ENCODE measurements around the gene POT1. TPM values are rescaled to one million over a fixed set of nuclear protein-coding genes. Genes with fewer than 3 reads are reported as not detected.

POT1 gene
- total RNA-seq, 4 donors from 2014 or later: 25.5 to 50.4 (median 33.5) TPM

- Histone ChIP-seq H3K4me3 (no peak overlapping the region), H3K27ac (no peak overlapping the region), H3K36me3 (peaks cover 0 to 4% (median 0%) of the 10 kb centered on the region in 3 donors), H3K27me3 (no peaks in the 10 kb centered on the region), H3K9me3 (no peaks in the 10 kb centered on the region), H3K4me1 (no peaks in the 10 kb centered on the region)
- TF ChIP-seq CTCF (IDR thresholded peaks at IDR 0.05) (no peak), POLR2A (IDR thresholded peaks at IDR 0.05) (no peak), EP300 (IDR thresholded peaks at IDR 0.05) (no peak)
- 86 to 92% methylated on average over 1 of the region's 1 CpG for WGBS, 2 donors
- no peak for DNase-seq (ENCODE audit: low spot score in 2 of 2)
These were observed 47.6 kb downstream of the POT1 start for GRCh38 chr7:124881981-124882380.

DNA sequence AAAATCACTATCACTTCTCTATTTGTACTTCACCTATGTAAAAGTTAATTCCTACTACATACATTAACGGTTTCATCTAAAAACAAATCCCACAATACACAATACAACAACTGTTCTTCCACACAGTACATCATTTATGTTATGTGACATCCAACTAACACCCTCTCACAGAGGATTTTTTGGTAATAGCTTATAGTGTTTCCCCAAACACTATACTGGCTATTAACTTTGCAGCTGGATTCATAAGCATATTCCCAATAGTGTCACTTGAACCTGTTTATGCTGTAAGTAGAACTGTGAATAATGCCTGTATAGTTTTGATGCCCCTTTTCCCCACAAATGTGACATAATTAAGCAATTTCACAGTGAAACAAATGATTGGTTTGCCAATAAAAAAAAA is 49.9 kb downstream of the POT1 start:
- Histone ChIP-seq H3K27ac (no peak overlapping the region), H3K4me3 (no peak overlapping the region), H3K36me3 (peaks cover 0 to 4% (median 0%) of the 10 kb centered on the region in 3 donors), H3K4me1 (no peaks in the 10 kb centered on the region), H3K9me3 (no peaks in the 10 kb centered on the region), H3K27me3 (no peaks in the 10 kb centered on the region)
- TF ChIP-seq CTCF (IDR thresholded peaks at IDR 0.05) (no peak), POLR2A (IDR thresholded peaks at IDR 0.05) (no peak), EP300 (IDR thresholded peaks at IDR 0.05) (no peak)
- WGBS, 2 donors: 24 to 35% methylated on average over 1 of the region's 1 CpG
- no peak for DNase-seq (ENCODE audit: low spot score in 2 of 2)

- Histone ChIP-seq H3K4me3 (no peak overlapping the region), H3K9me3 (no peaks in the 10 kb centered on the region), H3K36me3 (peaks cover 0 to 4% (median 0%) of the 10 kb centered on the region in 3 donors), H3K27ac (no peak overlapping the region), H3K4me1 (no peaks in the 10 kb centered on the region), H3K27me3 (no peaks in the 10 kb centered on the region)
- no peak for TF ChIP-seq POLR2A (IDR thresholded peaks at IDR 0.05)
- no peak for TF ChIP-seq EP300 (IDR thresholded peaks at IDR 0.05)
- no peak for TF ChIP-seq CTCF (IDR thresholded peaks at IDR 0.05)
- WGBS, 2 donors: 66 to 74% methylated on average over 2 of the region's 2 CpGs
- DNase-seq (ENCODE audit: low spot score in 2 of 2): no peak
These were observed 50.5 kb downstream of the POT1 start for GRCh38 chr7:124879103-124879502.

DNA sequence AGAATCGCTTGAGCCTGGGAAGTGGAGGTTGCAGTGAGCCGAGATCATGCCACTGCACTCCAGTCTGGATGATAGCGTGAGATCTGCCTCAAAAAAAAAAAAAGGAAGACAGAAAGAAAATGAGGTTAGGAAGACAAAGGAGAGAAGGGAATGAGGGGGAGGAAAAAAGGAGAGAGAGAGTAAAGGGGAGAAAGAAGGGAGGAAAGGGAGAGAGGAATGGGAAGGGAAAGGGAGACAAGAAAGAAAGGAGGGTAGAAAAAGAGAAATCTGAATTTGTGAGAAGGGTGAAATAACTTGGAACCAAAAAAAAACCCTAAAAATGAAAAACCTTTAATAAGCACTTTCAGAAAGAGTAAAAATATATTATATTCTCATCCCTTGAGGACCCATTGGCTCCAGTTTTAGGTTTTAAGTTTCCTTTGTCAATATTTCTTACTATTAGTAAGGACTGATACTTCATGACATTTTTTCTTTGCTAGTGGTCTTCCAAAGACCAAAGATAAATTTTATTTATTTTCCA is 54.9 kb downstream of the POT1 start:
- 98% methylated on average over 3 of the region's 3 CpGs for WGBS, 2 donors
- TF ChIP-seq CTCF (IDR thresholded peaks at IDR 0.05) (no peak), EP300 (IDR thresholded peaks at IDR 0.05) (no peak), POLR2A (IDR thresholded peaks at IDR 0.05) (no peak)
- Histone ChIP-seq H3K36me3 (peaks cover 0 to 4% (median 0%) of the 10 kb centered on the region in 3 donors), H3K4me1 (no peaks in the 10 kb centered on the region), H3K4me3 (no peak overlapping the region), H3K9me3 (no peaks in the 10 kb centered on the region), H3K27me3 (no peaks in the 10 kb centered on the region), H3K27ac (no peak overlapping the region)
- no peak for DNase-seq (ENCODE audit: low spot score in 2 of 2)

GRCh38 chr7:124857672-124858235 is 71.9 kb downstream of the POT1 start:
- Histone ChIP-seq H3K4me1 (no peaks in the 10 kb centered on the region), H3K36me3 (peaks cover 0 to 36% (median 0%) of the 10 kb centered on the region in 3 donors), H3K27ac (no peak overlapping the region), H3K27me3 (no peaks in the 10 kb centered on the region), H3K9me3 (peaks cover 0 to 3% (median 0%) of the 10 kb centered on the region in 4 donors), H3K4me3 (no peak overlapping the region)
- WGBS, 2 donors: 81 to 97% methylated on average over 5 of the region's 5 CpGs
- TF ChIP-seq EP300 (IDR thresholded peaks at IDR 0.05) (no peak), POLR2A (IDR thresholded peaks at IDR 0.05) (no peak), CTCF (IDR thresholded peaks at IDR 0.05) (no peak)
- DNase-seq (ENCODE audit: low spot score in 2 of 2): no peak

All from tibial nerve (tissue), 4 donors.